K562 (cell line): ENCODE data around the gene VPS13D. TPM values are rescaled to one million over a fixed set of nuclear protein-coding genes. Genes with fewer than 3 reads are reported as not detected.

Experiments used
- BDP1 ChIP-seq: IDR thresholded peaks from 3 replicates; pipeline ENCODE4 v1.6.1; 2011; ENCODE audit not compliant: insufficient read length, insufficient read depth
- BRF1 ChIP-seq: IDR thresholded peaks from 3 replicates; pipeline ENCODE4 v1.6.1; 2011; ENCODE audit warnings: borderline replicate concordance, mild to moderate bottlenecking; ENCODE audit not compliant: insufficient read length; ENCODE audit errors: extremely low read depth
- ETV5 ChIP-seq: sonication (generic); formaldehyde crosslinking; IDR thresholded peaks from 2 replicates; pipeline ENCODE4 v1.4.0; 2020; ENCODE audit warnings: low read depth, mild to moderate bottlenecking, missing genetic modification reagents
- ILK ChIP-seq: fragments of 450-650 bp; IDR thresholded peaks from 2 replicates; pipeline ENCODE4 v1.6.1; 2016; ENCODE audit warnings: missing genetic modification characterization, low read depth, mild to moderate bottlenecking, missing compliant biosample characterization, moderate library complexity, borderline replicate concordance
- NFIC ChIP-seq: fragments of 450-650 bp; IDR thresholded peaks from 2 replicates; pipeline ENCODE4 v1.6.1; 2017; ENCODE audit warnings: mild to moderate bottlenecking, inconsistent platforms
- PML ChIP-seq: IDR thresholded peaks from 2 replicates; pipeline ENCODE4 v1.6.1; 2012; ENCODE audit warnings: low read length, inconsistent platforms
- YY1 ChIP-seq, 3 experiments: IDR thresholded peaks; 2 replicates each; pipeline ENCODE4 v1.6.1; 2011; ENCODE audit warnings: low read length in 2 of 3, mild to moderate bottlenecking in 2 of 3, moderate library complexity in 2 of 3, borderline replicate concordance in 1 of 3, control low read depth in 1 of 3, low read depth in 1 of 3; ENCODE audit not compliant: insufficient read depth in 3 of 3, insufficient replicate concordance in 2 of 3, control insufficient read depth in 1 of 3, insufficient read length in 1 of 3; ENCODE audit errors: extremely low read depth in 1 of 3
- ZNF239 ChIP-seq: fragments of 250-450 bp; sonication (Bioruptor Pico); IDR thresholded peaks from 2 replicates; pipeline ENCODE4 v1.4.0; 2020; ENCODE audit warnings: mild to moderate bottlenecking
- ZNF717 ChIP-seq: fragments of 250-450 bp; sonication (Bioruptor Pico); IDR thresholded peaks from 2 replicates; pipeline ENCODE4 v1.5.0; 2021
- polyA plus RNA-seq, 8 experiments: library from polyadenylated mRNA; depleted of rRNA in 4 of 8; stranded (reverse) in 5 of 8; unstranded in 3 of 8; fragments of >200 nt; fragmentation: Nextera tagmentation in 2 of 8; fragmentation: Illumina TruSeq in 1 of 8; extraction: Ambion mirVana in 2 of 8; extraction: Trizol in 1 of 8; gene quantifications; 2 replicates each; pipeline versions ENCODE4 v1.2.1 to v1.2.3, GENCODE V29; 2011 to 2014; ENCODE audit warnings: inconsistent platforms in 1 of 8, missing spikeins in 1 of 8
- total RNA-seq, 7 experiments: library from RNA; depleted of rRNA in 6 of 7; stranded (reverse); fragments of >200 nt in 6 of 7; fragmentation: Illumina TruSeq in 2 of 7; extraction: Trizol in 2 of 7; gene quantifications; 2 replicates each; pipeline versions ENCODE4 v1.2.1 to v1.2.3, GENCODE V29; 2011 to 2021; ENCODE audit warnings: low replicate concordance in 1 of 7
- TF ChIP-seq, protein P1 (sequence below): fragments of 450-650 bp; IDR thresholded peaks from 2 replicates; pipeline ENCODE4 v1.6.1; 2016; ENCODE audit warnings: mild to moderate bottlenecking, moderate library complexity
- TF ChIP-seq, protein P2 (sequence below): fragments of 250-450 bp; sonication (Bioruptor Pico); IDR thresholded peaks from 2 replicates; pipeline ENCODE4 v1.8.0; 2022; ENCODE audit warnings: moderate library complexity, mild to moderate bottlenecking, inconsistent platforms
- TF ChIP-seq, protein P3 (sequence below): fragments of 450-650 bp; formaldehyde crosslinking; IDR thresholded peaks from 2 replicates; pipeline ENCODE4 v1.4.0; 2020; ENCODE audit warnings: mild to moderate bottlenecking, moderate library complexity

VPS13D gene
- total and polyA plus RNA-seq, 9 of the 15 experiments (the other 6 are each of a cell fraction or from before 2014, with no cell fraction given) = 6.1 to 51.5 (median 38.5) TPM

DNA sequence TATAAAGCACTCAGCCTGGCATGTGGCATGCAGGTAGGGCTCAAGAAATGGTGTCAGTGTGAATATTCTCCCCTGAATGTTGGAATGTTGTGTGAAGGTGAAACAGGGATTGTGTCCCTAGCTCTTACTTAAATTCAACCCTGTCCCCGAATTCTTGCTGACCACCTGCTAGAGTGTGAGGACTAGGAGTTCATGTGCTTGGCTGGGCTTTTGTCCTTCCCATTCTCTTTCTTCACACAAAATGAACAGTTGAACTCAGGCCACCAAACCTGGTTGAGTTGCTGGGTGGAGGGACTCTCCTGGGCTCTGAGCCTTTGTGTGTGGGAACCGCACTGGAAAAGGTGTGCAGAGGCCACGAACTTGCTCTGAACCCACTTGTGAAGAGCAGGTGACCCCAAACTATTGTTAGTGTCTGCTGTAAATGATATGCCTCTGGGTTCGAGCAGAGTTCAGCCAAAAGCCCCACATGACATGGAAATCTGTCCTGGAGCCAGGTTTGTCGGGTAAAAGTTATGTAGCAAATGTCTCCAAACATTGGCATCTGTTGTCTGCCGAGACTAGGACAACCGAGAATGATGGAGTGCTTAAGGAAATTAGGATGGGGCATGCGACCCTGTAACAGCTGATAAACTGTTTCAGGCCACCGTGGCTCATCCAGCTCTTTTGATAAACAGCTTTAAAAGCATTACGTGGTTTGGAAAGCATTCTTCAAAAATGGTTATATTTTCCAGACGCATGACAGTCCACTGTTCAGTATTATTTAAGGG lies 243.9 kb downstream of the VPS13D start (continued):
- TF ChIP-seq YY1 (IDR thresholded peaks at IDR 0.05; ENCODE audit: borderline replicate concordance in 1 of 3, control insufficient read depth in 1 of 3, extremely low read depth in 1 of 3, insufficient read depth in 3 of 3, insufficient read length in 1 of 3, insufficient replicate concordance in 2 of 3, low read depth in 1 of 3, low read length in 2 of 3) = peak in 1 of 3 experiments; percentile 19
- TF ChIP-seq, protein P1, sequence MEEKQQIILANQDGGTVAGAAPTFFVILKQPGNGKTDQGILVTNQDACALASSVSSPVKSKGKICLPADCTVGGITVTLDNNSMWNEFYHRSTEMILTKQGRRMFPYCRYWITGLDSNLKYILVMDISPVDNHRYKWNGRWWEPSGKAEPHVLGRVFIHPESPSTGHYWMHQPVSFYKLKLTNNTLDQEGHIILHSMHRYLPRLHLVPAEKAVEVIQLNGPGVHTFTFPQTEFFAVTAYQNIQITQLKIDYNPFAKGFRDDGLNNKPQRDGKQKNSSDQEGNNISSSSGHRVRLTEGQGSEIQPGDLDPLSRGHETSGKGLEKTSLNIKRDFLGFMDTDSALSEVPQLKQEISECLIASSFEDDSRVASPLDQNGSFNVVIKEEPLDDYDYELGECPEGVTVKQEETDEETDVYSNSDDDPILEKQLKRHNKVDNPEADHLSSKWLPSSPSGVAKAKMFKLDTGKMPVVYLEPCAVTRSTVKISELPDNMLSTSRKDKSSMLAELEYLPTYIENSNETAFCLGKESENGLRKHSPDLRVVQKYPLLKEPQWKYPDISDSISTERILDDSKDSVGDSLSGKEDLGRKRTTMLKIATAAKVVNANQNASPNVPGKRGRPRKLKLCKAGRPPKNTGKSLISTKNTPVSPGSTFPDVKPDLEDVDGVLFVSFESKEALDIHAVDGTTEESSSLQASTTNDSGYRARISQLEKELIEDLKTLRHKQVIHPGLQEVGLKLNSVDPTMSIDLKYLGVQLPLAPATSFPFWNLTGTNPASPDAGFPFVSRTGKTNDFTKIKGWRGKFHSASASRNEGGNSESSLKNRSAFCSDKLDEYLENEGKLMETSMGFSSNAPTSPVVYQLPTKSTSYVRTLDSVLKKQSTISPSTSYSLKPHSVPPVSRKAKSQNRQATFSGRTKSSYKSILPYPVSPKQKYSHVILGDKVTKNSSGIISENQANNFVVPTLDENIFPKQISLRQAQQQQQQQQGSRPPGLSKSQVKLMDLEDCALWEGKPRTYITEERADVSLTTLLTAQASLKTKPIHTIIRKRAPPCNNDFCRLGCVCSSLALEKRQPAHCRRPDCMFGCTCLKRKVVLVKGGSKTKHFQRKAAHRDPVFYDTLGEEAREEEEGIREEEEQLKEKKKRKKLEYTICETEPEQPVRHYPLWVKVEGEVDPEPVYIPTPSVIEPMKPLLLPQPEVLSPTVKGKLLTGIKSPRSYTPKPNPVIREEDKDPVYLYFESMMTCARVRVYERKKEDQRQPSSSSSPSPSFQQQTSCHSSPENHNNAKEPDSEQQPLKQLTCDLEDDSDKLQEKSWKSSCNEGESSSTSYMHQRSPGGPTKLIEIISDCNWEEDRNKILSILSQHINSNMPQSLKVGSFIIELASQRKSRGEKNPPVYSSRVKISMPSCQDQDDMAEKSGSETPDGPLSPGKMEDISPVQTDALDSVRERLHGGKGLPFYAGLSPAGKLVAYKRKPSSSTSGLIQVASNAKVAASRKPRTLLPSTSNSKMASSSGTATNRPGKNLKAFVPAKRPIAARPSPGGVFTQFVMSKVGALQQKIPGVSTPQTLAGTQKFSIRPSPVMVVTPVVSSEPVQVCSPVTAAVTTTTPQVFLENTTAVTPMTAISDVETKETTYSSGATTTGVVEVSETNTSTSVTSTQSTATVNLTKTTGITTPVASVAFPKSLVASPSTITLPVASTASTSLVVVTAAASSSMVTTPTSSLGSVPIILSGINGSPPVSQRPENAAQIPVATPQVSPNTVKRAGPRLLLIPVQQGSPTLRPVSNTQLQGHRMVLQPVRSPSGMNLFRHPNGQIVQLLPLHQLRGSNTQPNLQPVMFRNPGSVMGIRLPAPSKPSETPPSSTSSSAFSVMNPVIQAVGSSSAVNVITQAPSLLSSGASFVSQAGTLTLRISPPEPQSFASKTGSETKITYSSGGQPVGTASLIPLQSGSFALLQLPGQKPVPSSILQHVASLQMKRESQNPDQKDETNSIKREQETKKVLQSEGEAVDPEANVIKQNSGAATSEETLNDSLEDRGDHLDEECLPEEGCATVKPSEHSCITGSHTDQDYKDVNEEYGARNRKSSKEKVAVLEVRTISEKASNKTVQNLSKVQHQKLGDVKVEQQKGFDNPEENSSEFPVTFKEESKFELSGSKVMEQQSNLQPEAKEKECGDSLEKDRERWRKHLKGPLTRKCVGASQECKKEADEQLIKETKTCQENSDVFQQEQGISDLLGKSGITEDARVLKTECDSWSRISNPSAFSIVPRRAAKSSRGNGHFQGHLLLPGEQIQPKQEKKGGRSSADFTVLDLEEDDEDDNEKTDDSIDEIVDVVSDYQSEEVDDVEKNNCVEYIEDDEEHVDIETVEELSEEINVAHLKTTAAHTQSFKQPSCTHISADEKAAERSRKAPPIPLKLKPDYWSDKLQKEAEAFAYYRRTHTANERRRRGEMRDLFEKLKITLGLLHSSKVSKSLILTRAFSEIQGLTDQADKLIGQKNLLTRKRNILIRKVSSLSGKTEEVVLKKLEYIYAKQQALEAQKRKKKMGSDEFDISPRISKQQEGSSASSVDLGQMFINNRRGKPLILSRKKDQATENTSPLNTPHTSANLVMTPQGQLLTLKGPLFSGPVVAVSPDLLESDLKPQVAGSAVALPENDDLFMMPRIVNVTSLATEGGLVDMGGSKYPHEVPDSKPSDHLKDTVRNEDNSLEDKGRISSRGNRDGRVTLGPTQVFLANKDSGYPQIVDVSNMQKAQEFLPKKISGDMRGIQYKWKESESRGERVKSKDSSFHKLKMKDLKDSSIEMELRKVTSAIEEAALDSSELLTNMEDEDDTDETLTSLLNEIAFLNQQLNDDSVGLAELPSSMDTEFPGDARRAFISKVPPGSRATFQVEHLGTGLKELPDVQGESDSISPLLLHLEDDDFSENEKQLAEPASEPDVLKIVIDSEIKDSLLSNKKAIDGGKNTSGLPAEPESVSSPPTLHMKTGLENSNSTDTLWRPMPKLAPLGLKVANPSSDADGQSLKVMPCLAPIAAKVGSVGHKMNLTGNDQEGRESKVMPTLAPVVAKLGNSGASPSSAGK = 0 out of 2 replicates have a peak, but pooled peaks have one; percentile 13
- peak; percentile 47; the same call in 1 of the 2 replicates for TF ChIP-seq ZNF239 (CRISPR knock-in tag)
- peak; percentile 61; the same call in 1 of the 2 replicates for TF ChIP-seq ETV5 (CRISPR knock-in tag)
- TF ChIP-seq BDP1 = no peak
- no peak for TF ChIP-seq ZNF717 (CRISPR knock-in tag)
- TF ChIP-seq BRF1 = no peak
- peak; percentile 31; the same call in 1 of the 2 replicates for TF ChIP-seq NFIC
- TF ChIP-seq ILK (tag) = no peak
- TF ChIP-seq, protein P2, sequence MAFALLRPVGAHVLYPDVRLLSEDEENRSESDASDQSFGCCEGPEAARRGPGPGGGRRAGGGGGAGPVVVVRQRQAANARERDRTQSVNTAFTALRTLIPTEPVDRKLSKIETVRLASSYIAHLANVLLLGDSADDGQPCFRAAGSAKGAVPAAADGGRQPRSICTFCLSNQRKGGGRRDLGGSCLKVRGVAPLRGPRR (CRISPR knock-in tag) = 0 out of 2 replicates have a peak, but pooled peaks have one; percentile 49
- TF ChIP-seq, protein P3, sequence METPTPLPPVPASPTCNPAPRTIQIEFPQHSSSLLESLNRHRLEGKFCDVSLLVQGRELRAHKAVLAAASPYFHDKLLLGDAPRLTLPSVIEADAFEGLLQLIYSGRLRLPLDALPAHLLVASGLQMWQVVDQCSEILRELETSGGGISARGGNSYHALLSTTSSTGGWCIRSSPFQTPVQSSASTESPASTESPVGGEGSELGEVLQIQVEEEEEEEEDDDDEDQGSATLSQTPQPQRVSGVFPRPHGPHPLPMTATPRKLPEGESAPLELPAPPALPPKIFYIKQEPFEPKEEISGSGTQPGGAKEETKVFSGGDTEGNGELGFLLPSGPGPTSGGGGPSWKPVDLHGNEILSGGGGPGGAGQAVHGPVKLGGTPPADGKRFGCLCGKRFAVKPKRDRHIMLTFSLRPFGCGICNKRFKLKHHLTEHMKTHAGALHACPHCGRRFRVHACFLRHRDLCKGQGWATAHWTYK (CRISPR knock-in tag) = 0 out of 2 replicates have a peak, but pooled peaks have one; percentile 42
- TF ChIP-seq PML = no peak
